ENCODE results near the gene RALGPS1.

The RALGPS1 gene

GRCh38 chr9:127210851-127211730 is 296.5 kb downstream of the RALGPS1 start:
- peaks cover 25% of the 10 kb centered on the region for H3K27me3 Mint-ChIP-seq
- intact Hi-C loops (cut with micrococcal nuclease): loop anchor here (5.0 kb wide), 1 partner anchor 136 kb away; no protein-coding TSS in a partner anchor
- H3K4me3 Mint-ChIP-seq: no peak overlapping the region
- no peaks in the 10 kb centered on the region for H3K9me3 Mint-ChIP-seq
- peaks cover 8% of the 10 kb centered on the region for H3K4me1 Mint-ChIP-seq (ENCODE audit: low read depth)
- H3K36me3 Mint-ChIP-seq (ENCODE audit: low read depth): no peaks in the 10 kb centered on the region
- H3K27ac Mint-ChIP-seq: no peak overlapping the region

GRCh38 chr9:127211983-127212382 is 297.4 kb downstream of the RALGPS1 start:
- Mint-ChIP-seq H3K27me3 (peaks cover 25% of the 10 kb centered on the region), H3K4me3 (no peak overlapping the region), H3K27ac (no peak overlapping the region), H3K36me3 (ENCODE audit: low read depth) (no peaks in the 10 kb centered on the region), H3K9me3 (no peaks in the 10 kb centered on the region), H3K4me1 (ENCODE audit: low read depth) (peaks cover 8% of the 10 kb centered on the region)
- intact Hi-C loops (cut with micrococcal nuclease): loop anchor here (5.0 kb wide), 1 partner anchor 135 kb away; no protein-coding TSS in a partner anchor

GRCh38 chr9:127212453-127212852 is 297.9 kb downstream of the RALGPS1 start:
- intact Hi-C loops (cut with micrococcal nuclease): loop anchor here (5.0 kb wide), 1 partner anchor 135 kb away; no protein-coding TSS in a partner anchor
- Mint-ChIP-seq H3K36me3 (ENCODE audit: low read depth) (no peaks in the 10 kb centered on the region), H3K27me3 (peaks cover 23% of the 10 kb centered on the region), H3K4me3 (no peak overlapping the region), H3K4me1 (ENCODE audit: low read depth) (peaks cover 8% of the 10 kb centered on the region), H3K27ac (no peak overlapping the region), H3K9me3 (no peaks in the 10 kb centered on the region)

- Mint-ChIP-seq H3K4me1 (ENCODE audit: low read depth) (peaks cover 8% of the 10 kb centered on the region), H3K9me3 (no peaks in the 10 kb centered on the region), H3K36me3 (ENCODE audit: low read depth) (no peaks in the 10 kb centered on the region), H3K27ac (no peak overlapping the region), H3K4me3 (no peak overlapping the region), H3K27me3 (peaks cover 23% of the 10 kb centered on the region)
- intact Hi-C loops (cut with micrococcal nuclease): loop anchor here (5.0 kb wide), 1 partner anchor 133 kb away; no protein-coding TSS in a partner anchor
These were observed 299.3 kb downstream of the RALGPS1 start for GRCh38 chr9:127213859-127214258.

GRCh38 chr9:127214421-127215267 is 300.1 kb downstream of the RALGPS1 start:
- intact Hi-C loops (cut with micrococcal nuclease): loop anchor here (5.0 kb wide), 1 partner anchor 133 kb away; no protein-coding TSS in a partner anchor
- no peaks in the 10 kb centered on the region for H3K36me3 Mint-ChIP-seq (ENCODE audit: low read depth)
- peaks cover 11% of the 10 kb centered on the region for H3K4me1 Mint-ChIP-seq (ENCODE audit: low read depth)
- no peak overlapping the region for H3K4me3 Mint-ChIP-seq
- no peaks in the 10 kb centered on the region for H3K9me3 Mint-ChIP-seq
- H3K27ac Mint-ChIP-seq: no peak overlapping the region
- peaks cover 22% of the 10 kb centered on the region for H3K27me3 Mint-ChIP-seq

- no peak overlapping the region for H3K27ac Mint-ChIP-seq
These were observed 301.0 kb downstream of the RALGPS1 start for GRCh38 chr9:127215268-127216209.

GRCh38 chr9:127216210-127216887 is 301.8 kb downstream of the RALGPS1 start:
- H3K4me1 Mint-ChIP-seq (ENCODE audit: low read depth): peaks cover 8% of the 10 kb centered on the region
- intact Hi-C loops (cut with micrococcal nuclease): no loop called here

More at GRCh38 chr9:127215268-127216209, 301.0 kb downstream of the RALGPS1 start:
- Mint-ChIP-seq H3K9me3 (no peaks in the 10 kb centered on the region), H3K36me3 (ENCODE audit: low read depth) (no peaks in the 10 kb centered on the region), H3K4me1 (ENCODE audit: low read depth) (peaks cover 8% of the 10 kb centered on the region), H3K27me3 (peaks cover 18% of the 10 kb centered on the region), H3K4me3 (no peak overlapping the region)
- intact Hi-C loops (cut with micrococcal nuclease): no loop called here

GRCh38 chr9:127216888-127217217 is 302.3 kb downstream of the RALGPS1 start:
- H3K9me3 Mint-ChIP-seq: no peaks in the 10 kb centered on the region
- intact Hi-C loops (cut with micrococcal nuclease): no loop called here
- no peak overlapping the region for H3K27ac Mint-ChIP-seq
- no peaks in the 10 kb centered on the region for H3K36me3 Mint-ChIP-seq (ENCODE audit: low read depth)
- peaks cover 13% of the 10 kb centered on the region for H3K27me3 Mint-ChIP-seq
- H3K4me1 Mint-ChIP-seq (ENCODE audit: low read depth): peaks cover 10% of the 10 kb centered on the region
- H3K4me3 Mint-ChIP-seq: no peak overlapping the region

More at GRCh38 chr9:127216210-127216887, 301.8 kb downstream of the RALGPS1 start:
- H3K27me3 Mint-ChIP-seq: peaks cover 14% of the 10 kb centered on the region
- no peaks in the 10 kb centered on the region for H3K36me3 Mint-ChIP-seq (ENCODE audit: low read depth)
- no peak overlapping the region for H3K27ac Mint-ChIP-seq
- H3K4me3 Mint-ChIP-seq: no peak overlapping the region
- H3K9me3 Mint-ChIP-seq: no peaks in the 10 kb centered on the region

- H3K27ac Mint-ChIP-seq: peak overlapping the region; percentile 12
- intact Hi-C loops (cut with micrococcal nuclease): no loop called here
- H3K36me3 Mint-ChIP-seq (ENCODE audit: low read depth): no peaks in the 10 kb centered on the region
- H3K4me3 Mint-ChIP-seq: no peak overlapping the region
- H3K4me1 Mint-ChIP-seq (ENCODE audit: low read depth): peaks cover 15% of the 10 kb centered on the region
- no peaks in the 10 kb centered on the region for H3K9me3 Mint-ChIP-seq
- peaks cover 20% of the 10 kb centered on the region for H3K27me3 Mint-ChIP-seq
These were observed 304.2 kb downstream of the RALGPS1 start for GRCh38 chr9:127218818-127219217.

GRCh38 chr9:127219520-127219919 is 304.9 kb downstream of the RALGPS1 start:
- intact Hi-C loops (cut with micrococcal nuclease): no loop called here
- H3K4me1 Mint-ChIP-seq (ENCODE audit: low read depth): peaks cover 22% of the 10 kb centered on the region
- no peak overlapping the region for H3K4me3 Mint-ChIP-seq
- peak overlapping the region; percentile 67 for H3K27ac Mint-ChIP-seq
- peaks cover 27% of the 10 kb centered on the region for H3K27me3 Mint-ChIP-seq
- peaks cover 3% of the 10 kb centered on the region for H3K36me3 Mint-ChIP-seq (ENCODE audit: low read depth)
- H3K9me3 Mint-ChIP-seq: no peaks in the 10 kb centered on the region

- Mint-ChIP-seq H3K4me3 (no peak overlapping the region), H3K27me3 (peaks cover 34% of the 10 kb centered on the region), H3K36me3 (ENCODE audit: low read depth) (peaks cover 5% of the 10 kb centered on the region)
These were observed 307.1 kb downstream of the RALGPS1 start for GRCh38 chr9:127221695-127222094.

GRCh38 chr9:127222388-127223095 is 308.0 kb downstream of the RALGPS1 start:
- Mint-ChIP-seq H3K36me3 (ENCODE audit: low read depth) (peaks cover 5% of the 10 kb centered on the region), H3K4me3 (no peak overlapping the region), H3K9me3 (no peaks in the 10 kb centered on the region), H3K27ac (no peak overlapping the region), H3K27me3 (peaks cover 43% of the 10 kb centered on the region), H3K4me1 (ENCODE audit: low read depth) (peaks cover 32% of the 10 kb centered on the region)
- intact Hi-C loops (cut with micrococcal nuclease): loop anchor here (10.0 kb wide), 1 partner anchor 202 kb away; the partner anchor contains the start of gene ZNF79

More at GRCh38 chr9:127221695-127222094, 307.1 kb downstream of the RALGPS1 start:
- Mint-ChIP-seq H3K9me3 (no peaks in the 10 kb centered on the region), H3K27ac (no peak overlapping the region), H3K4me1 (ENCODE audit: low read depth) (peaks cover 32% of the 10 kb centered on the region)
- intact Hi-C loops (cut with micrococcal nuclease): loop anchor here (10.0 kb wide), 1 partner anchor 203 kb away; the partner anchor contains the start of gene ZNF79
